GDM1 (cell line): ENCODE data around the gene PCDHB9.

ENCODE experiments used
- DNase-seq: peaks from one replicate; lab custom pipeline; 2025; lab: John Stamatoyannopoulos, UW

The PCDHB9 gene

DNA sequence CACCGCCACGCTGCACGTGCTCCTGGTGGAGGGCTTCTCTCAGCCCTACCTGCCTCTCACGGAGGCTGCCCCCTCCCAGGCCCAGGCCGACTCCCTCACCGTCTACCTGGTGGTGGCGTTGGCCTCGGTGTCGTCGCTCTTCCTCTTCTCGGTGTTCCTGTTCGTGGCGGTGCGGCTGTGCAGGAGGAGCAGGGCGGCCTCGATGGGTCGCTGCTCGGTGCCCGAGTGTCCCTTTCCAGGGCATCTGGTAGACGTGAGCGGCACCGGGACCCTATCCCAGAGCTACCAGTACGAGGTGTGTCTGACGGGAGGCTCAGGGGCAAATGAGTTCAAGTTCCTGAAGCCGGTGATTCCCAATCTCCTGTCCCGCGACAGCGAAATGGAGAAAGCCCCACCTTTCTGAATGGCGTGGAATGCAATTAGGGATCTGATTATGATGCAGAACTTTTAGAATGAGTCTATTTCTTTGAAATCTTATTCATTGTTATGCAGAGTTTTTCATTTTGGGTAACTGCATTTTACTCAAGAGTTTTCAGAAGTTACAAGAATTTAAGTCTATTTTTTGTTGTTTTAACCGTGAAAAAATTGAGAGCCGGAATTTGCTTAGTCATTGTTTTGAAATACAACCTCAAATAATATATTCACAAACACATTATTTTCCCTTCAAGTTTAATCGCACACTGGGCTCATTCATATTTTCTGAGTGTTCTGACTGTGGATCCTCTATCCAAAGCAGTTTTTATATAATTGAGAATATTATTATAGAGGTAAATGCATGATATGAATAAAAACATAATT, 49.8 kb downstream of the PCDHB9 start:
- no peak for DNase-seq
